Activated T-helper 2 cell treated with anti-CD3 and anti-CD28 coated beads, Interferon-gamma antibody, Interleukin-2, Interleukin-4, amounts not matched to agents 10 μg/mL and 5 μg/mL and 100 μg/mL, durations not matched to agents 14 hours and 24 hours and 36 hours (primary cell): ENCODE results near the gene KIF19. TPM values are rescaled to one million over a fixed set of nuclear protein-coding genes. Genes with fewer than 3 reads are reported as not detected.
A peak's percentile ranks its signal among the peaks of the same experiment; 100 is the strongest.

Source experiments
- DNase-seq: peaks from one replicate; pipeline ENCODE4 v3.0.0; 2021; ENCODE audit warnings: low spot score
- H3K27ac Mint-ChIP-seq: one replicate; pipeline ENCODE4 v1.8.0; 2021; ENCODE audit warnings: mixed read lengths
- H3K27me3 Mint-ChIP-seq: one replicate; pipeline ENCODE4 v1.8.0; 2021; ENCODE audit warnings: low read depth, mixed read lengths
- H3K36me3 Mint-ChIP-seq: one replicate; pipeline ENCODE4 v1.8.0; 2021; ENCODE audit warnings: low read depth, mixed read lengths
- H3K4me1 Mint-ChIP-seq: one replicate; pipeline ENCODE4 v1.8.0; 2021; ENCODE audit warnings: low read depth, mixed read lengths
- H3K4me3 Mint-ChIP-seq: one replicate; pipeline ENCODE4 v1.8.0; 2021; ENCODE audit warnings: low read depth, mild to moderate bottlenecking, moderate library complexity, mixed read lengths
- H3K9me3 Mint-ChIP-seq: one replicate; pipeline ENCODE4 v1.8.0; 2021; ENCODE audit warnings: mixed read lengths
- intact Hi-C: fragments of 100-400 bp; cut with micrococcal nuclease; formaldehyde crosslinking; loops from one replicate; pipeline ENCODE4 v1.15.1; 2023
- total RNA-seq: library from RNA; stranded (reverse); gene quantifications from 2 replicates; pipeline ENCODE4 v1.2.3, GENCODE V29; 2022

Gene KIF19
- total RNA-seq, 1 donor from 2014 or later, result 0.14 TPM

GRCh38 chr17:74289688-74290087, 36.3 kb upstream of the KIF19 start:
- no peak overlapping the region for H3K4me3 Mint-ChIP-seq
- peak overlapping the region; percentile 64 for H3K27ac Mint-ChIP-seq
- intact Hi-C loops, result no loop called here
- DNase-seq, result no peak
- peaks cover 36% of the 10 kb centered on the region for H3K4me1 Mint-ChIP-seq
- H3K36me3 Mint-ChIP-seq, result no peaks in the 10 kb centered on the region
- H3K27me3 Mint-ChIP-seq, result no peaks in the 10 kb centered on the region
- peaks cover 2% of the 10 kb centered on the region for H3K9me3 Mint-ChIP-seq

- Mint-ChIP-seq H3K27me3 (no peaks in the 10 kb centered on the region), H3K27ac (no peak overlapping the region), H3K4me3 (no peak overlapping the region), H3K4me1 (peaks cover 29% of the 10 kb centered on the region), H3K36me3 (no peaks in the 10 kb centered on the region), H3K9me3 (peaks cover 4% of the 10 kb centered on the region)
- intact Hi-C loops, result no loop called here
- no peak for DNase-seq
Measured at GRCh38 chr17:74290340-74290739, 35.7 kb upstream of the KIF19 start.

GRCh38 chr17:74292495-74292894, 33.5 kb upstream of the KIF19 start:
- H3K27ac Mint-ChIP-seq, result no peak overlapping the region
- H3K4me3 Mint-ChIP-seq, result no peak overlapping the region
- intact Hi-C loops, result no loop called here
- H3K4me1 Mint-ChIP-seq, result peaks cover 31% of the 10 kb centered on the region
- H3K9me3 Mint-ChIP-seq, result peaks cover 4% of the 10 kb centered on the region
- no peaks in the 10 kb centered on the region for H3K36me3 Mint-ChIP-seq
- no peak for DNase-seq
- H3K27me3 Mint-ChIP-seq, result no peaks in the 10 kb centered on the region

- Mint-ChIP-seq H3K27me3 (peaks cover 4% of the 10 kb centered on the region), H3K4me3 (no peak overlapping the region), H3K27ac (no peak overlapping the region), H3K36me3 (no peaks in the 10 kb centered on the region), H3K9me3 (peaks cover 4% of the 10 kb centered on the region), H3K4me1 (peaks cover 17% of the 10 kb centered on the region)
- no peak for DNase-seq
- intact Hi-C loops, result loop anchor here (2.0 to 5.0 kb wide), 2 partner anchors 83 to 161 kb away; partner anchors contain the start of gene TTYH2
Measured at GRCh38 chr17:74295625-74296547, 30.1 kb upstream of the KIF19 start.

GRCh38 chr17:74296548-74296936, 29.5 kb upstream of the KIF19 start:
- peaks cover 23% of the 10 kb centered on the region for H3K4me1 Mint-ChIP-seq
- H3K27ac Mint-ChIP-seq, result no peak overlapping the region
- DNase-seq, result peak; percentile 32
- H3K27me3 Mint-ChIP-seq, result peaks cover 4% of the 10 kb centered on the region
- intact Hi-C loops, result loop anchor here (2.0 to 5.0 kb wide), 2 partner anchors 84 to 161 kb away; partner anchors contain the start of gene TTYH2
- H3K9me3 Mint-ChIP-seq, result peaks cover 4% of the 10 kb centered on the region
- H3K4me3 Mint-ChIP-seq, result no peak overlapping the region
- H3K36me3 Mint-ChIP-seq, result no peaks in the 10 kb centered on the region

- H3K4me3 Mint-ChIP-seq, result peak overlapping the region; percentile 27
- H3K27ac Mint-ChIP-seq, result peak overlapping the region; percentile 60
- H3K9me3 Mint-ChIP-seq, result peaks cover 4% of the 10 kb centered on the region
- H3K4me1 Mint-ChIP-seq, result peaks cover 23% of the 10 kb centered on the region
- H3K36me3 Mint-ChIP-seq, result no peaks in the 10 kb centered on the region
- intact Hi-C loops, result loop anchor here (1.0 to 5.0 kb wide), 3 partner anchors 15 to 159 kb away; partner anchors contain the start of gene TTYH2
- H3K27me3 Mint-ChIP-seq, result peaks cover 4% of the 10 kb centered on the region
- DNase-seq, result no peak
Measured at GRCh38 chr17:74297941-74298340, 28.1 kb upstream of the KIF19 start.

- H3K27ac Mint-ChIP-seq, result no peak overlapping the region
- peaks cover 23% of the 10 kb centered on the region for H3K4me1 Mint-ChIP-seq
- peaks cover 4% of the 10 kb centered on the region for H3K9me3 Mint-ChIP-seq
- DNase-seq, result no peak
- H3K4me3 Mint-ChIP-seq, result no peak overlapping the region
- intact Hi-C loops, result loop anchor here (1.0 to 5.0 kb wide), 2 partner anchors 15 to 159 kb away; no protein-coding TSS in a partner anchor
- H3K27me3 Mint-ChIP-seq, result peaks cover 4% of the 10 kb centered on the region
- H3K36me3 Mint-ChIP-seq, result no peaks in the 10 kb centered on the region
Measured at GRCh38 chr17:74298778-74299177, 27.2 kb upstream of the KIF19 start.

- intact Hi-C loops, result loop anchor here (5.0 to 10.0 kb wide), 2 partner anchors 158 to 235 kb away; partner anchors contain the start of gene CD300LB
- Mint-ChIP-seq H3K27me3 (peaks cover 4% of the 10 kb centered on the region), H3K4me3 (no peak overlapping the region), H3K27ac (peak overlapping the region; percentile 55), H3K9me3 (peaks cover 4% of the 10 kb centered on the region), H3K36me3 (no peaks in the 10 kb centered on the region), H3K4me1 (peaks cover 23% of the 10 kb centered on the region)
- no peak for DNase-seq
Measured at GRCh38 chr17:74299226-74300009, 26.6 kb upstream of the KIF19 start.

- Mint-ChIP-seq H3K27ac (no peak overlapping the region), H3K9me3 (no peaks in the 10 kb centered on the region), H3K36me3 (peaks cover 3% of the 10 kb centered on the region), H3K4me1 (peaks cover 16% of the 10 kb centered on the region), H3K27me3 (peaks cover 9% of the 10 kb centered on the region), H3K4me3 (no peak overlapping the region)
- intact Hi-C loops, result loop anchor here (10.0 kb wide), 1 partner anchor 231 kb away; the partner anchor contains the start of gene CD300LB
- DNase-seq, result no peak
Measured at GRCh38 chr17:74303305-74303704, 22.7 kb upstream of the KIF19 start.

GRCh38 chr17:74304184-74304583, 21.8 kb upstream of the KIF19 start:
- DNase-seq, result no peak
- H3K4me1 Mint-ChIP-seq, result peaks cover 17% of the 10 kb centered on the region
- intact Hi-C loops, result loop anchor here (10.0 kb wide), 1 partner anchor 231 kb away; the partner anchor contains the start of gene CD300LB
- H3K27ac Mint-ChIP-seq, result no peak overlapping the region
- H3K9me3 Mint-ChIP-seq, result no peaks in the 10 kb centered on the region
- no peak overlapping the region for H3K4me3 Mint-ChIP-seq
- H3K36me3 Mint-ChIP-seq, result peaks cover 3% of the 10 kb centered on the region
- peaks cover 10% of the 10 kb centered on the region for H3K27me3 Mint-ChIP-seq

GRCh38 chr17:74305865-74306654, 20.0 kb upstream of the KIF19 start:
- intact Hi-C loops, result loop anchor here (10.0 kb wide), 1 partner anchor 229 kb away; the partner anchor contains the start of gene CD300LB
- Mint-ChIP-seq H3K27me3 (peaks cover 9% of the 10 kb centered on the region), H3K4me3 (no peak overlapping the region), H3K4me1 (peaks cover 15% of the 10 kb centered on the region), H3K27ac (no peak overlapping the region), H3K9me3 (no peaks in the 10 kb centered on the region), H3K36me3 (peaks cover 3% of the 10 kb centered on the region)
- no peak for DNase-seq
